ENCODE results near the gene FGF14.

Gene FGF14

GRCh38 chr13:102261316-102261715 is 140.5 kb downstream of the FGF14 start:
- peaks cover 5% of the 10 kb centered on the region for H3K4me1 Mint-ChIP-seq
- TF ChIP-seq CTCF (IDR thresholded peaks at IDR 0.05): no peak
- no peaks in the 10 kb centered on the region for H3K9me3 Mint-ChIP-seq
- no peak overlapping the region for H3K27ac Mint-ChIP-seq
- H3K36me3 Mint-ChIP-seq (ENCODE audit: low read depth): no peaks in the 10 kb centered on the region
- no peak for DNase-seq
- no peaks in the 10 kb centered on the region for H3K27me3 Mint-ChIP-seq (ENCODE audit: low read depth, poor library complexity)
- no peak overlapping the region for H3K4me3 Mint-ChIP-seq

GRCh38 chr13:102260256-102260655 is 141.6 kb downstream of the FGF14 start:
- no peaks in the 10 kb centered on the region for H3K9me3 Mint-ChIP-seq
- H3K4me1 Mint-ChIP-seq: peaks cover 5% of the 10 kb centered on the region
- DNase-seq: no peak
- H3K36me3 Mint-ChIP-seq (ENCODE audit: low read depth): no peaks in the 10 kb centered on the region
- no peak overlapping the region for H3K27ac Mint-ChIP-seq
- H3K27me3 Mint-ChIP-seq (ENCODE audit: low read depth, poor library complexity): peaks cover under 1% of the 10 kb centered on the region
- TF ChIP-seq CTCF (IDR thresholded peaks at IDR 0.05): no peak
- H3K4me3 Mint-ChIP-seq: no peak overlapping the region

- no peaks in the 10 kb centered on the region for H3K9me3 Mint-ChIP-seq
- H3K4me1 Mint-ChIP-seq: peaks cover 5% of the 10 kb centered on the region
- H3K36me3 Mint-ChIP-seq (ENCODE audit: low read depth): no peaks in the 10 kb centered on the region
- no peak for TF ChIP-seq CTCF (IDR thresholded peaks at IDR 0.05)
- no peak overlapping the region for H3K4me3 Mint-ChIP-seq
- no peak for DNase-seq
- peaks cover 8% of the 10 kb centered on the region for H3K27me3 Mint-ChIP-seq (ENCODE audit: low read depth, poor library complexity)
- no peak overlapping the region for H3K27ac Mint-ChIP-seq
Measured at GRCh38 chr13:102255409-102255808, 146.4 kb downstream of the FGF14 start.

GRCh38 chr13:102251817-102252216 is 150.0 kb downstream of the FGF14 start:
- Mint-ChIP-seq H3K4me1 (no peaks in the 10 kb centered on the region), H3K27ac (no peak overlapping the region), H3K4me3 (no peak overlapping the region), H3K36me3 (ENCODE audit: low read depth) (no peaks in the 10 kb centered on the region), H3K9me3 (no peaks in the 10 kb centered on the region), H3K27me3 (ENCODE audit: low read depth, poor library complexity) (peaks cover 11% of the 10 kb centered on the region)
- TF ChIP-seq CTCF (IDR thresholded peaks at IDR 0.05): no peak
- DNase-seq: no peak

- H3K27me3 Mint-ChIP-seq (ENCODE audit: low read depth, poor library complexity): peaks cover 11% of the 10 kb centered on the region
- no peaks in the 10 kb centered on the region for H3K4me1 Mint-ChIP-seq
- H3K4me3 Mint-ChIP-seq: no peak overlapping the region
- no peak overlapping the region for H3K27ac Mint-ChIP-seq
- no peak for DNase-seq
- no peaks in the 10 kb centered on the region for H3K9me3 Mint-ChIP-seq
- H3K36me3 Mint-ChIP-seq (ENCODE audit: low read depth): no peaks in the 10 kb centered on the region
- no peak for TF ChIP-seq CTCF (IDR thresholded peaks at IDR 0.05)
Measured at GRCh38 chr13:102250448-102250847, 151.4 kb downstream of the FGF14 start.

- Mint-ChIP-seq H3K27me3 (ENCODE audit: low read depth, poor library complexity) (peaks cover 7% of the 10 kb centered on the region), H3K4me1 (no peaks in the 10 kb centered on the region), H3K27ac (no peak overlapping the region), H3K9me3 (no peaks in the 10 kb centered on the region), H3K36me3 (ENCODE audit: low read depth) (no peaks in the 10 kb centered on the region), H3K4me3 (no peak overlapping the region)
- TF ChIP-seq CTCF (IDR thresholded peaks at IDR 0.05): no peak
- DNase-seq: no peak
Measured at GRCh38 chr13:102244607-102245227, 157.1 kb downstream of the FGF14 start.
